HG03432 (cell line): ENCODE results near the gene ARFGAP2.
"Not testable (repeated sequence)": the region's sequence is repeated elsewhere in the genome, so short reads cannot be mapped to it uniquely, and the experiment has no call there.

Experiments
- ATAC-seq: cut with Tn5 transposase; IDR thresholded peaks from one replicate; pipeline ENCODE4 v1.9.1; 2021; ENCODE audit warnings: mild to moderate bottlenecking, moderate library complexity; ENCODE audit not compliant: unreplicated experiment

The ARFGAP2 gene

DNA sequence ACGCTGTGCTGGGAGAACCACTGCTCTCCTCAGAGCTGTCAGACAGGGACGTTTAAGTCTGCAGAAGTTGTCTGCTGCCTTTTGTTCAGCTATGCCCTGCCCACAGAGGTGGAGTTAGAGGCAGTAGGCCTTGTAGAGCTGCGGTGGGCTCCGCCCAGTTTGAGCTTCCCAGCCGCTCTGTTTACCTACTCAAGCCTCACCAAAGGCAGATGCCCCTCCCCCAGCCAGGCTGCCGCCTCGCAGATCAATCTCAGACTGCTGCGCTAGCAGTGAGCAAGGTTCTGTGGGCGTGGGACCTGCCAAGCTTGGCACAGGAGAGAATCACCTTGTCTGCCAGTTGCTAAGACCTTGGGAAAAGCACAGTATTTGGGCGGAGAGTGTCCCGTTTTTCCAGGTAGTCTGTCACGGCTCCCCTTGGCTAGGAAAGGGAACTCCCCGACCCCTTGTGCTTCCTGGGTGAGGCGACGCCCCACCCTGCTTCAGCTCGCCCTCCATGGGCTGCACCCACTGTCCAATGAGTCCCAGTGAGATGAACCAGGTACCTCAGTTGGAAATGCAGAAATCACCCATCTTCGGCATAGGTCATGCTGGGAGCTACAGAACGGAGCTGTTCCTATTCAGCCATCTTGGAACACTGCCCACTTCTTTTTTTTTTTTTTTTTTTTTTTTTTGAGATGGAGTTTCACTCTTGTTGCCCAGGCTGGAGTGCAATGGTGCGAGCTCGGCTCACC lies 57.6 kb downstream of the ARFGAP2 start:
- not testable (repeated sequence) for ATAC-seq
